ENCODE measurements around the gene TMEM253.

- TF ChIP-seq CTCF (IDR thresholded peaks at IDR 0.05) (no peak), ZFX (IDR thresholded peaks at IDR 0.05; ENCODE audit: borderline replicate concordance) (no peak)
These were observed 31.3 kb upstream of the TMEM253 start for GRCh38 chr14:21069388-21070082.
